Activated gamma-delta T cell (primary cell): Measurements from ENCODE around the gene RNU1-4.
"Not testable (repeated sequence)": the region's sequence is repeated elsewhere in the genome, so short reads cannot be mapped to it uniquely, and the experiment has no call there.

ENCODE experiments used
- DNase-seq: peaks from one replicate; lab custom pipeline; 2025; lab: John Stamatoyannopoulos, UW
- total RNA-seq, 2 donors: gene quantifications; one replicate each; lab custom pipeline; 2026; lab: John Stamatoyannopoulos, UW

The RNU1-4 gene
- total RNA-seq = 0.46 to 0.87 reads per million in 2 donors

DNA sequence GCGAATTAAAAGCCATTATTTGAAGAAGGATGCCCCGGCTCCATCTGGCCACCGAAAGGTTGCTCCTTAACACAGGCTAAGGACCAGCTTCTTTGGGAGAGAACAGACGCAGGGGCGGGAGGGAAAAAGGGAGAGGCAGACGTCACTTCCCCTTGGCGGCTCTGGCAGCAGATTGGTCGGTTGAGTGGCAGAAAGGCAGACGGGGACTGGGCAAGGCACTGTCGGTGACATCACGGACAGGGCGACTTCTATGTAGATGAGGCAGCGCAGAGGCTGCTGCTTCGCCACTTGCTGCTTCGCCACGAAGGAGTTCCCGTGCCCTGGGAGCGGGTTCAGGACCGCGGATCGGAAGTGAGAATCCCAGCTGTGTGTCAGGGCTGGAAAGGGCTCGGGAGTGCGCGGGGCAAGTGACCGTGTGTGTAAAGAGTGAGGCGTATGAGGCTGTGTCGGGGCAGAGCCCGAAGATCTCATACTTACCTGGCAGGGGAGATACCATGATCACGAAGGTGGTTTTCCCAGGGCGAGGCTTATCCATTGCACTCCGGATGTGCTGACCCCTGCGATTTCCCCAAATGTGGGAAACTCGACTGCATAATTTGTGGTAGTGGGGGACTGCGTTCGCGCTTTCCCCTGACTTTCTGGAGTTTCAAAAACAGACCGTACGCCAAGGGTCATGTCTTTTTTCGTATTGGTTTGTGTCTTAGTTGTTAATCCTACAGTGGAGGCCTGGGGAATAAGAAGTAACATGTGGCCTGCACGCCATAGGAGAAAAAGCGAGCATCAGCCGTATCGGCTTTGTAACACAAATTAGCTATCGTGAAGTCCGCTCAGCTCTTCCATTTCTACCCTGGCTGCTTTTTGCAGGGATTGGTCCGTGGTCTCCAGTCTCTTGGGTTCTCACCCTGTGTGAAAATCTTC lies at the start of gene RNU1-4:
RNU1-4 (plus strand) TSS at position 470 of the 918 bp plus-strand sequence.
- DNase-seq = not testable (repeated sequence)

DNA sequence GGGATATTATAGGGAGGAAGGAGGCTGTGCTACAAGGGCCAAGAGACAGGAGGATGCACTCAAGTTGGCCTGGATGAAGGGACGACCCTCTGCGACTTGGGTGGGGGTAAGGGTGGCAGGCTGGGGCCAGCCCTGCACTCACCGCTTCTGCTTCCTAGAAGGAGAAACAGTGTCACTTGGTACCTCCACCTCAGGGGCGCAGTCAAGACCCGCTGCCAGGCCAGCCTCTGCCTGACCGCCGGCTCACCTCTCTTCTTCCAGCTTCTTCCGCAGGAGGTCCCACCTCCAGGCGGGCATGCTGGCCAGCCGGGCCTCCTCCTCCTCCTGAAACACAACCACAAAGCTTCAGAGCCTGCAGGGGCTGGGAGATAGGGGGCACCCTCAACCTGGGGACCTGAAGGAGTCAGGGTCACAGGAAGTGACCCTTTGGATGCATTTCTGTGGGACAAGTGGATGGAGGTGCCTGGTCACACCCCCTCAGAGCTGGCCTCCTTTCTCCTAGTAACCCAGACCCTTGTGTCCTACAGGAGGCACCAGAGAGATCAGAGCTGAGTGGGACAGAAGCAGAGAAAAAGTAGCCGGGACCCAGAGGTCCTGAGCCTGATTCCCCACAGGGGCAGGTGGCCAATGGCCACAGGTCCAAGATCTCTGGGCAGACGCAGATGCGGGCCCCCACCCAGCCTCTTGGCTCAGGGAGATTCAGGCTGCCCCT lies 49.2 kb upstream of the RNU1-4 start:
- not testable (repeated sequence) for DNase-seq

DNA sequence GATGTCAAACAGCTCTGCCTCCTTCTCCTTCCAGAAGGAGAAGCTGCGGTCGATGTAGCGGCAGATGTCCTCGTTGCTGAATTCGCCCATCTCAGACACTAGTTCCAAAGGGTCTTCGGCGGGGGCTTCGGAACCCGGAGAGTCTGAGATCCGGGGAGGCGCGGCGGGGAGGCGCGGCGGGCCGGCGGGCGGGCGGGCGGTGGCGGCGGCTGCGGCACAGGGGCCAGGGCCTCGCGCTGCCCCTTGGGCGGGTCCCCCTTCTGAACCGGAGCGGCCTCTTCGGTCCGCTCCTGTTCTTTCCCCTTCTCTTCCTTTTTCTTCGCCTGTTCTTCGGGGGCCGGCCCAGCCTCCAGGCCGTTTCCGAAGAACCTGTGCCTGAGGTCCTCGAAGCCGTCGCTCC lies 48.0 kb upstream of the RNU1-4 start:
- DNase-seq = not testable (repeated sequence)

DNA sequence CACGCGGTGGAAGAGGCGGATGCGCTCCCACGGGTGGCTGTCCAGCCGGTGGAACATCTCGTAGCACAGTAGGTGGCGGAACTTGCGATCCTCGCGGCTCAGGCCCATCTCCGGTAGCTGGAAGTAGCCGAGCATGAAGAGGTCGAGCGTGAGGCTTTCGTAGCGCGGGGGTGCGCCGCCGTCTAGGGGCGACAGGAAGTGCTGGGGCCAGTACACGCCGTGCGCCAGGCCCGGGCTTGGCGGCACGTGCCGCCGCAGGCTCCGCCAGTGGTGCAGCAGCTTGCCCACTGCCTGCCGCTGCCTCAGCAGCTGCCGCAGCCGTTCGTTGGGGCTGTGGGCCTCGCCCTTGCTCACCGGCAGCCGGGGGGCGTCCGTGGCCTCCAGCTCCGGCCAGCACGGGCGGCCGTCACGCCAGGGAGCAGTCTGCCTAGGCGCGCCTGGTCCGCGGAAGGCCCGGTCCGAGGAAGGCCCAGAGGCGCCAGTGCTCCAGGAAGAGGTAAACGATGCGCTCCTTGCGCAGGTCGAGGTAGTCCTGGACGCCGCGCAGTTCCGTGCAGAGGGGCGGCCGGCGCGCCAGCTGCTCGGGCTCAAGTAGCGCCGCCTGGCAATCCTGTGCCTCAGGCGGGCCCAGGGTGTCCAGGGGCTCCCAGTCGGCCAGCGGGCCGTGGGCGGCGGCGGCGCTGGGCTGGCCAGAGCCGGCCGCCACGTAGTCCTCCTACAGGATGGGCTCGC lies 47.4 kb upstream of the RNU1-4 start:
- not testable (repeated sequence) for DNase-seq

DNA sequence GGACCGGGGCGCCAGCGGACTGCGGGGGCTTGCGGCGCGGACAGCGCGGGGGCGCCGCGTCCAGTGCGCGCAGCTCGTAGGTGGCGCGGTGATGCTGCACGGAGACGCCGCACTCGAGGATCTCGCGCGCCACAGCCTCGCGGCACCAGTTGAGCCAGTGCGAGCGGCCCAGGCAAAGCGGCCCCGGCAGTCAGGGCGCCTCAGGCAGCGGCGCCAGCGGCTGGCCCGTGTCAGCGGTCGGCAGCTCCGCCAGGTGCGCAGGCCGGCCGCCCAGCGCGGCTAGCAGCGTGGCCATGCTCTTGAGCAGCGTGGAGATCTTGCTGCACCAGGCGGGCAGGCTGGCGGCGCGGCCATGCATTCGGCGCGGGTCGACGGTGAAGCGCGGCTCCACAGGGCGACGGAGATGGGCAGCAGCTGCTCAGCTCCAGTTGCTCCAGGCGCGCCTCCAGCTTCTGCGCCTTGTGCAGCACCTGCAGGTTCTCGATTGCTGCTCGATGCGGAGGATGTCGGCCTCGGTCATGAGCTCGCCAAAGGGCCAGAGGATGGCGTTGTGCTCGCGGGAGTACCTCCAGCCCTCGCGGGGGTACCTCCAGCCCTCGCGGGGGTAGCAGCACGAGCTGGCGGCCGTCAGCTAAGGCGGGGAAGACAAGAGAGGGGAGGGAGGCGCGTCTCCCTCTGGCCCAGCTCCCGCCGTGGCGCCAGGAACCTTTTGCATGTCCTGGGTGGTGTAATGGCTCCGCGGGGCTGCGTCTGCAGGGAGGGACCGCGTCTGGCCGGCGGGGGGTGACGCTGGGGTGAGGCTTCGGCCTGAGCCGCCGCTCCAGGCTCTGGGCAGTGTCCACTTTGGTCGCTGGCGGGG lies 46.6 kb upstream of the RNU1-4 start:
- not testable (repeated sequence) for DNase-seq

GRCh38 chr1:16694308-16694702 lies 46.0 kb upstream of the RNU1-4 start:
- not testable (repeated sequence) for DNase-seq

DNA sequence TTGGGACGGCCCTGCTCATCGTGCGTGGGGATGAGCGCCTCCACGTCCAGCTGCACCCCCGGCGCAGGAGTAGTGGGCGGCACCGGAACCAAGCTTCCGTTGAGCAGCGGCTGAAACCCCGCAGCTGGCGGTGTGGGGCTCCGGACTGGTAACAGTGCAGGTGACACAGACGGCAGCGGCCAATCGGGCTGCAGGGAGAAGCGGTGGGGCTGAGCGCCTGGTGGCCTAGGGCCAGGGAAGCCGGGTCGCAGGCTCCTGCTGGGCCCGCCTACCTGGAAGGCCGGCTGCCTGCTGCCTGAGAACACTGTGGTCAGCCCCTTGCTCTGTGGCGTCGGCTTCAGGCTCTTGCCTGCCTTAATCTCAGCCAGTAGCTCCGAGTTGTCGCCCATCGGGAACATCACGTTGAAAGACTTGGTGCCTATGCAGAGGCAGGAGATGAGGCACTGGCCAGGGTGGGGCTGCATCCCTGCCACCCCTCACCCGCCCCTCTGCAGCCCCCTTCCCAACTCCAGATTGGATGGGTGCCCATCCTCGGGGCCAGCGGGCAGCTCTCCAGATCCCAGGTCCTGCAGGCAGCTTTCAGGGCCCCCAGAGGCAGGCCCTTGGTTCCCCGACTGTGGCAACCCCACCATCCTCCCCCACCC lies 43.7 kb upstream of the RNU1-4 start:
- not testable (repeated sequence) for DNase-seq

- not testable (repeated sequence) for DNase-seq
Measured at GRCh38 chr1:16697152-16697551, 43.2 kb upstream of the RNU1-4 start.

DNA sequence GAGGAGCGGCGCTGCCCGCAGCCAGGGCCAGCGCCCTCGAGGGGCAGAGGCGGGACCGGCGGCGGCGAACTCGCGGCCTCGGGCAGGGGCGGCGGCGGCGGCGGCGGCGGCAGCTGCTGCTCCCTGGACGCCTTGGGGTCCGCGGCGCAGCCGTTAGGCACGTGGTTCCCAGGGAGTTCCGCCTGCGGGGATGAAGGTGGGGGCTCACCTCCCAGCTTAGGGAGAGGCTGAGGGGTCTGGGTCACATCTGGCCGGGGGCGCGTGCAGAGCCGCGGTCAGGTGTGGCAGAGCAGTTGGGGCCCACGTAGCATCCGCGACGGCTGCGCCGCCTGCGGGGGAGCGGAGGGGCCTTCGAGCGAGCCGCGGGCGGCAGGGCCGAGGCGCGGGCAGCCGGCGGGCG lies 40.9 kb upstream of the RNU1-4 start:
- DNase-seq = not testable (repeated sequence)

DNA sequence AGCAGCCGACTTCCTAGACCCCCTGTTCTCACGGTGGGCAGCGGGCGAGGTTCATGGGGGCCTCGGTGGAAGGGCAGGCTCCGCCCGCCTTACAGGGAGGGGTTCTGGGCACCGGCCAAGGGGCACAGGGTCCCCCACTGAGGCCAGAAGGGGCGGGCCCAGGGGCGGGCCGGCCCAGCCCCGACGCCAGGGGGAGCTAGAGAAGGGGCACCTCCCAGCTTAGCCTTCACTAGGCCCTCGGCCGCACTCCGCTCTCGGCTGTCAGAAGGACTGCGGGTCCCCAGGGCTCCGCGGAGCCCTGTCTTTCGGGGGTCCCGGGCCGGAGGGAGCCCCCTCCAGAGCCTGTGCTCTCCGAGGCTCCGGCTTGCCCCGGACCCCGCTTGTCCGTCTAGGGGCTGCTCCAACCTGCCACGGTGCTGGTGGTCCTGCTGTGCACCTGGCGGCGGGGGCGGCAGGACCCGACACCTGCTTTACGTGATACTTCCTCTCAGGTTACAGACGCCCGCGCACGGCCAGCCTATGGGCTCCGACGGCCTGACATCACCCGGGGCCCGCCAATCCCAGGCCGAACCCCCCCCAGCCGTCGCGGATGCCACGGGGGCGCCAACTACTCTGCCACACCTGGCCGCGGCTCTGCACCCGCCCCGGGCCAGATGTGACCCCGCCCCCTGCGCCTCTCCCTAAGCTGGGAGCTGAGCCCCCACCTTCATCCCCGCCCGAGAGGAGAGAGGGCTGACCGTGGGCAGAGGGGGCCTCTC lies 40.0 kb upstream of the RNU1-4 start:
- not testable (repeated sequence) for DNase-seq

- DNase-seq = not testable (repeated sequence)
Measured at GRCh38 chr1:16701189-16701588, 39.1 kb upstream of the RNU1-4 start.

GRCh38 chr1:16702280-16702679 lies 38.0 kb upstream of the RNU1-4 start:
- DNase-seq = not testable (repeated sequence)

DNA sequence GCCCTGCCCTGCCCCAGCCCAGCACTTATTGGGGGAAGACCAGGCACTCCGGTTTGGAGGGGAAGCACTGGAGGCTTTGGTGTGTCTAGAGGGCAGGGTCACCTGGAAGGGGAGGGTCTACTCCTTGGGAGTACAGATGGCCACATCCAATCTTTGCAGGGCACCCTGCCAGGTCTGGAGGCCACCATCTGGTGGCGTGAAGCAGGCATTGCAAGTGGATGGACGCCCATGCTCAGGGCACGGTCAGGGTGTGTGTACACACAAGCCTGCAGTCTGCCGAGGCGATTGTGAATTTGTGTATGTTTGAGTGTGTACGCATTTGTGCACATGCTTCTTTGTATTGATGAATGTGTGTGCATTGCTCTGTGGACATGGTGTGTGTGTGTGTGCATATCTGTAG lies 37.2 kb upstream of the RNU1-4 start:
- DNase-seq = not testable (repeated sequence)

- not testable (repeated sequence) for DNase-seq
Measured at GRCh38 chr1:16703602-16704001, 36.7 kb upstream of the RNU1-4 start.

DNA sequence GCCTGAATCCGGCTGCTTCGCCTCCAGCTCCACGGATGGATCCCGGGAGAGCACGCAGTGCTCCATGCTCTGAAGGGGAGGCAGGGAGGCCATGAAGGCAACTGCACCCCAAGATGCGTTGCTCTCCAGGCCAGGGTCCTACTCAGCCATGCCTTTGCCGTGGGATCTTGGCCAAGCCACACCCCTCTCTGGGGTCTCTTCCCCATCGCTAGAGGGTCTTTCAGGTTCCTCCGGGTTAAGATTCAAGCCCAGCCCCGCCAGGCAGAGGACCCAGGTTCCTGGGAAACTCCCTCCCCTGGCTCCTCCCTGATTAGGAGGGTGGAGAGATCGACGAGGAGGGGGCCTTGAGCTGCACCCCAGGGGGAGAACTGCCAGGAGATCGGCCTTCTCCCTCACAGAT lies 36.2 kb upstream of the RNU1-4 start:
- not testable (repeated sequence) for DNase-seq

DNA sequence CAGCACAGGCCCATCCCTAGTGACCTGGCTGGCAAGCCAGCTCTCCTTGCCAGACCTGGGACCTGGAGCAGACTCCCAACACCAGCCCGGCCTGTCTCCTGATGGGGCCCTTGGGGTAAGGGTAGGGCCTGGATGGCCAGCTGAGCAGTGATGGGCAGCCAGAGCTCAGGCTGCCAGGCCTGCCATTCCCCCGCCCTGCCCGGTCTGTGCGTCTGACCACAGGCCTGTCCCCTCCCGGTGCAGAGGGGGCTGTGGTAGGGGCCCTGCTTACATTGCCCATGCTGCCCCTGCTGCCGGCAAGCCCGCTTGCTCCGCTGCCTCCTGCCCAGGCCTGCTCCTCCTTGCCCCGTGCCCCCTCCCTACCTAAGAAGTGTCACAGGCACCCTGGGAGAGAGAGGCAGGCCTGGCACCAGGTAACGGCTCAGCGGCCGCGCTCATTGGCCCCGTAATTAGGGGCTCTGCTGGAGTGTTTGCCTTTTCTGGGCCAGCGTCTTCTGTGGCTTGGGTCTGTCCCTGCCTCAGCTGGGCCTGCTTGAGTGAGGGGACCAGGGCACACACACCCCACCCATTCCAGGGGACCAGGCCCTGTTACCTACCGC lies 35.7 kb upstream of the RNU1-4 start:
- not testable (repeated sequence) for DNase-seq

DNA sequence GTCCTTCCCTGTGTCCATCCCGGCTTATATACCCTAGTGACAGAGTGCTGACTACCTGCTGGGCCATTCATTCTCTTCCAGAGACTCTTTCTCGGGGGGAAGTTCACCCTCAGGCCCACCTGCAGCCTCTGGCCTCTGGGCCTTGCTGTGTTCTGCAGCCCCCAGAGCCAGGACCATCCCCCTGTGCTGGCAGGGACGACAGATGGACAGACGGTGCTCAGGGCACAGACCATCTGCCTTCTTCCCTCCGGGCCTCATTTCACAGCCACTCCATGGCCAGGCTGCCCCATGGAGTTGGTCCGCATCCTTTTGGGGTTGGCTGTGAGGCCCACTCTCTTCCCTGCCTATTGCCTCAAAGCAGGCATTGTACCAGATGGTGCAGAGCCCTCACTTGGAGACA lies 34.0 kb upstream of the RNU1-4 start:
- not testable (repeated sequence) for DNase-seq

DNA sequence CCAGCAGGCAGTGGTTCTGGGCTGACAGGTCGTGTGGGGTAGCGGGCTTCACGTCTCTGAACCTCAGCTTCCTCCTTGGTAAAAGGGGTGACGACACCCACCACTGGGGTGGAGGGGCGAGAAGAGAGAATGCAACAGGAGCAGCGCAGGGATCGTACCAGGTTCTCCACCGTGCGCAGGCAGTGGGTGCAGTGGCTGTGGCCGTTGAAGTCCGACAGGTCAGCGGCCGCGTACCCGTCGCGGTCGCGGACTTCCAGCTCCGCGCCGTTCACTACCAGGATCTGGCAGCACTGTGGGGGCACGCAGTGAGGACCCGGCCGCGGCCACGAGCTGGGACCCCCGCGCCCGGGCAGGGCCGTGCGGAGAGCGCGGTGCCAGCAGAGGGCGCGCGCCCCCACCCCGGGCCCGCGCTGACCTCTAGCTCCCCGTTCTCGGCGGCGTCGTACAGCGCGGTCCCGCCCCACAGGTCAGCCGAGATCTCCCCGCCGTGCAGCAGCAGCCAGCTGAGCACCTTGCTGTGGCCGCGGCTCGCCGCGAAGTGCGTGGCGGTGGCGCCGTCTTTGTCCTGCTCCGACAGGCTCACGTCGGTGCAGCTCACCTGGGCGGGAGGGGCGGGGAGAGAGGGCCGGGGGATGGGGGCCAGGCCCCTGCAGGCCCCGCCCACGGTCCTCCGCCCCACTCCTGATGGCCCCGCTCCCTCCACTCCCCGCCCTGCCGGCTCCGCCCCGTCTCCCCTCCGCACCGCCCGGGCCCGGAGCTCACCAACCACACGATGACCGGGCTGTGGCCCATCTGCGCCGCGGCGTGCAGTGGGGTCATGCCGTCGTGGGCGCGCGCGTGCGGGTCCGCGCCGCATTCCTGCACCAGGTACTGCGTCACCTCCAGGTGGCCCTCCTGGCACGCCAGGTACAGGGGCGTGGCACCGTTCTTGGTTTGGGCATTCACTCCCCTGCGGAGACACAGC lies 32.9 kb upstream of the RNU1-4 start:
- not testable (repeated sequence) for DNase-seq
